OCI-LY7 (cell line): Measurements from ENCODE around the gene PIBF1.

Experiments used
- CTCF ChIP-seq: fragments of 200-600 bp; sonication (generic); conservative IDR thresholded peaks from 2 replicates; pipeline ENCODE4 v1.5.1; 2014; ENCODE audit warnings: mild to moderate bottlenecking, antibody characterized with exemption, low read length, moderate library complexity, mixed read lengths
- EZH2phosphoT487 ChIP-seq: fragments of 200-600 bp; sonication (generic); IDR thresholded peaks from 2 replicates; pipeline ENCODE4 v1.6.1; 2018; ENCODE audit warnings: low read depth, borderline replicate concordance, mild to moderate bottlenecking, mixed run types, antibody characterized with exemption, low read length, moderate library complexity, mixed read lengths

DNA sequence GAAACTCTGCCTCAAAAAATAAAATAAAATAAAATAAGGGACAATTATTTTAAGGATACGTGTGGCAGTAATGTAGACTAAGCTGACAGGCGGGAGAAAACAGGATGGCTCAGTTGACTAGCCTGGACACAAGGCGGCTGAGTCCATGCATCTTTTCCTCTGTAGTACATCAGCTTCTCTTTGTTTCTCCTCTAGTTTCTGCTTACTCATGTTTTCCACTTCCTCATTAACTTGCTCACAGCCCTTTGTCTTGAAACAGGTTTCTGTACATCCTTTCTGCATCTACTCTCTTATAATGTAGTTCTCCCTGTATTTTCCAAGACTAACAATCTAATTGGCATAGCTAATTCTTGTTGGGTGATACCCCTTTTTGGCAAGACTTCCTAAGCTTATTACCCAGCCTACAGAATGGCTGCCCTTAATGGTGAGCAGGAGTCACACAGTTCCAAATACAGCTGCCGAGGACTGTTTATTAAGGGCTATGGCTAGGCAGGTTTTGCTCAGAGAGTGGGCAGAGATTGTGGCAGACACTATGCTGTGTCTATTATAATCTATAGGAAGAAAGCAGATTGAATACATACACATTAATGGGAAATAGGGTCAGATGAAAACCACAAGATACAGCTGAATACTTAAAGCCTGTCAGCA lies 218.2 kb downstream of the PIBF1 start:
- TF ChIP-seq CTCF: no peak
- no peak for TF ChIP-seq EZH2phosphoT487
